ENCODE data around the gene PXMP4.

Gene PXMP4

GRCh38 chr20:33672426-33673113 is 47.5 kb downstream of the PXMP4 start:
- peak overlapping the region; percentile 78 for H3K4me3 ChIP-seq (ENCODE audit: low read depth, low read length)
- peaks cover 49% of the 10 kb centered on the region for H3K36me3 ChIP-seq (ENCODE audit: control insufficient read depth, insufficient read depth, low read length)

GRCh38 chr20:33671573-33672288 is 48.4 kb downstream of the PXMP4 start:
- Histone ChIP-seq H3K27ac (ENCODE audit: low read depth, low read length) (no peak overlapping the region), H3K36me3 (ENCODE audit: control insufficient read depth, insufficient read depth, low read length) (peaks cover 42% of the 10 kb centered on the region), H3K27me3 (ENCODE audit: control insufficient read depth, insufficient read depth, low read length) (peaks cover 6% of the 10 kb centered on the region), H3K4me1 (ENCODE audit: control insufficient read depth, insufficient read depth, low read length) (peaks cover 38% of the 10 kb centered on the region), H3K9me3 (ENCODE audit: control insufficient read depth, insufficient read depth, low read depth, low read length) (no peaks in the 10 kb centered on the region), H3K9ac (ENCODE audit: low read length) (no peak overlapping the region), H3K4me3 (ENCODE audit: low read depth, low read length) (no peak overlapping the region)

More at GRCh38 chr20:33672426-33673113, 47.5 kb downstream of the PXMP4 start:
- Histone ChIP-seq H3K4me1 (ENCODE audit: control insufficient read depth, insufficient read depth, low read length) (peaks cover 34% of the 10 kb centered on the region), H3K9ac (ENCODE audit: low read length) (peak overlapping the region; percentile 81), H3K27me3 (ENCODE audit: control insufficient read depth, insufficient read depth, low read length) (peaks cover 2% of the 10 kb centered on the region), H3K27ac (ENCODE audit: low read depth, low read length) (no peak overlapping the region), H3K9me3 (ENCODE audit: control insufficient read depth, insufficient read depth, low read depth, low read length) (no peaks in the 10 kb centered on the region)

DNA sequence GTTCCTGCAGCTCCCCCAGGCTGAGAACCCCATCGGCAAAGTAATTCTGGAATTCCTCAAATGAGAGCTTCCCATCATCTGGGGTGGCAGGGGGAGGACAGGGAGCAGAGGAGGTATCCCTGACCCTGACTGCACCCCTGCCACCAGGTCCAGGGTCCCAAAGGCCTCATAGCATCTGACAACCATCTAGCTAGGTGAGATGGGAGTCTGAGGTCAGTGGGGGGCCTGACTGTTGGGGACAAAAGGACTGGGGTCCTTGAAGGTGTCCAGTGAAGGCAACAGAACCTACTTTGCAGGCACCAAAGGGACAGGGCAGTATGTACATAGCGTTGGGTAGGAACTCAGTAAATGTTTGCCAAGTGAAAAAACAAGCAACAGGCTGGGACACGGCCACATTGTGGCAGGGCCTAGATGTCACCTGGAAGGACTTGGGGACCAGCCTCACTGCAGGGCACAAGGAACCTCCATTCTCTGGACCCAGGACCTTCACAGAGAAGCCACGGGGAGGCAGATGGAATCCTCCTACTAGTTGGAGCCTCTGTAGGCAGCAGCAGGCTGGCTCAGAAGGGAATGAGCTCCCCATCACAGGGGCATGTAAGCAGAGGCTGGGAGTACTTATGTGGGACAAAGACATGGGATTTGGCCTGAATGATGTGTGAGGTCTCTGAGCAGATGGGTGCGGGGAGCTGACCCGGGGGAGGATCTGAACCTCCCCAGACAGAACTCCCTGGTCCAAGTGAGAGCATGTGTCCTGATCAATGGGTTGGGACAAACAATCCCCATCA is 49.2 kb downstream of the PXMP4 start:
- Histone ChIP-seq H3K27ac (ENCODE audit: low read depth, low read length) (no peak overlapping the region), H3K4me3 (ENCODE audit: low read depth, low read length) (no peak overlapping the region), H3K27me3 (ENCODE audit: control insufficient read depth, insufficient read depth, low read length) (peaks cover 6% of the 10 kb centered on the region), H3K9me3 (ENCODE audit: control insufficient read depth, insufficient read depth, low read depth, low read length) (no peaks in the 10 kb centered on the region), H3K36me3 (ENCODE audit: control insufficient read depth, insufficient read depth, low read length) (peaks cover 33% of the 10 kb centered on the region), H3K9ac (ENCODE audit: low read length) (no peak overlapping the region), H3K4me1 (ENCODE audit: control insufficient read depth, insufficient read depth, low read length) (peaks cover 42% of the 10 kb centered on the region)

DNA sequence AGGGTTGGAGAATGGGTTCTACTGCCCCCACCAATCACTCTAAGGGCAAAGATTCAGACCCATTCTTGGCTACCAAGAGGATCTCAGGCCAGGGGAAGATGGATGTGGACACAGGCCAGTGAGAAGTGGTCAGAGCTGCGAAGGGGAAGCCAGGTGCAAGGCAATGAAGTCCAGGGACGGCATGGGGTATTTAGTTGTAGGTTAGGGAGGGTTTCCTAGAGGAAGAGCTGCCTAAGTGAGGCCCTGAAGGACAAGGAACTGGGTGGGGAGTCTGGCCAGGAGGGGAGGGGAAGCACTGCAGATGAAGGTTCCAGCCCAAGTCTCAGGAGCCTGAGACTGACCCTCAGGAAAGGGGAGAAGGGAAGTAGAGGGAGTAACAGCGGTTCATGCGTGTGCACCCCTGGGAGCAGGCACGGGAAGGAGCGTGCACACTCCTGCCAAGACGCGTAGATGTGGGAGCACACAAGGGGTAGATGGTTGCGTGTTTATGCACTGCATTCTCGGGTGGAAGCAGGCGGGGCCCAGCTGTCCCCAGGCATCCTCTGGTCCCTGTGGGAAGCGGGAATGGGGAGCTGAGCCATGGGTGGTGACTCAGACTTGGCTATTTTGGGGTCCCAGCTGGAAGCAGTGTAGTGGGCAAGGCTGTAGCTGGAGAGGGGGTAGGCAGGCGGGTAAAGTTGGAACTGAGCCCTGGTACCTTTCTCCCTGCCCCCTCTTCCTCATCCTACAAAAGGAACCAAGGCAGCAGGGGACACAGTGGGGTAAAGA is 50.1 kb downstream of the PXMP4 start:
- H3K4me1 ChIP-seq (ENCODE audit: control insufficient read depth, insufficient read depth, low read length) = peaks cover 34% of the 10 kb centered on the region
- H3K27ac ChIP-seq (ENCODE audit: low read depth, low read length) = no peak overlapping the region

GRCh38 chr20:33669224-33669623 is 50.9 kb downstream of the PXMP4 start:
- H3K4me1 ChIP-seq (ENCODE audit: control insufficient read depth, insufficient read depth, low read length) = peaks cover 38% of the 10 kb centered on the region
- H3K27ac ChIP-seq (ENCODE audit: low read depth, low read length) = no peak overlapping the region
- no peaks in the 10 kb centered on the region for H3K9me3 ChIP-seq (ENCODE audit: control insufficient read depth, insufficient read depth, low read depth, low read length)
- H3K4me3 ChIP-seq (ENCODE audit: low read depth, low read length) = no peak overlapping the region
- H3K36me3 ChIP-seq (ENCODE audit: control insufficient read depth, insufficient read depth, low read length) = peaks cover 31% of the 10 kb centered on the region
- peaks cover 6% of the 10 kb centered on the region for H3K27me3 ChIP-seq (ENCODE audit: control insufficient read depth, insufficient read depth, low read length)
- H3K9ac ChIP-seq (ENCODE audit: low read length) = no peak overlapping the region

More for the DNA sequence above, 50.1 kb downstream of the PXMP4 start:
- Histone ChIP-seq H3K4me3 (ENCODE audit: low read depth, low read length) (no peak overlapping the region), H3K36me3 (ENCODE audit: control insufficient read depth, insufficient read depth, low read length) (peaks cover 31% of the 10 kb centered on the region), H3K9ac (ENCODE audit: low read length) (no peak overlapping the region), H3K9me3 (ENCODE audit: control insufficient read depth, insufficient read depth, low read depth, low read length) (no peaks in the 10 kb centered on the region), H3K27me3 (ENCODE audit: control insufficient read depth, insufficient read depth, low read length) (peaks cover 6% of the 10 kb centered on the region)

DNA sequence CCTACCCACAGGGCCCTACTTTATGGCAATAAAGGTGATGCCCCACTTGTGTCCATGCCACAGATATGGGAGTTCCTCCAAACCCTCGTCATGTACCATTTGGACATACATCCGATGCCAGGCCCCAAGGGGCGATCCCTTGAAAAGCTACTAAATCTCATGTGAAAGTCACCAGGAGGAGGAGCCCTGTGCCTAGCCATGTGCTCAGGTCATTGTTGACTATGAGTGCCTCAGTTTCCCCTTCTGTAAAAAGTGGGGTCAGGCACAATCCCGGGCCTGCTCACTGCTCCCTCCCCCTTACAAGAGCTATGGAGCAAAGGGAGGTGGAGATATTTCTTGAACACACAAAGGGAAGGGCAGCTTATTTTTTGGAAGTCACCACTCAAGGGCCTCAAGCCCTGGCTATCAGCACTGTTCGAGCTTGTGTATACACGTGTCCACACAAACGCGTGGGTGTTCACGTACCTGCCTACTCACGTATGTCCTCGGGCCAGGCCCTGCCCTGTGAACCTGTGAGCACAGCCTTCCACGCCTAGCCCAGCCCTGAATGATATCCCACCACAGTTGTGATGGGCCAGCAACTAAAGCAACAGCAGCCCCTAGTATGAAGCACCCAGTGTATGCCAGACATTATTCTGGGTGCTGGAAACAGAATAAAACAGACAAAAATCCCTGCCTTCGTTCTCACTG is 51.5 kb downstream of the PXMP4 start:
- Histone ChIP-seq H3K27me3 (ENCODE audit: control insufficient read depth, insufficient read depth, low read length) (peaks cover 6% of the 10 kb centered on the region), H3K9me3 (ENCODE audit: control insufficient read depth, insufficient read depth, low read depth, low read length) (no peaks in the 10 kb centered on the region), H3K4me3 (ENCODE audit: low read depth, low read length) (no peak overlapping the region), H3K4me1 (ENCODE audit: control insufficient read depth, insufficient read depth, low read length) (peaks cover 40% of the 10 kb centered on the region), H3K9ac (ENCODE audit: low read length) (no peak overlapping the region), H3K27ac (ENCODE audit: low read depth, low read length) (no peak overlapping the region), H3K36me3 (ENCODE audit: control insufficient read depth, insufficient read depth, low read length) (peaks cover 31% of the 10 kb centered on the region)

DNA sequence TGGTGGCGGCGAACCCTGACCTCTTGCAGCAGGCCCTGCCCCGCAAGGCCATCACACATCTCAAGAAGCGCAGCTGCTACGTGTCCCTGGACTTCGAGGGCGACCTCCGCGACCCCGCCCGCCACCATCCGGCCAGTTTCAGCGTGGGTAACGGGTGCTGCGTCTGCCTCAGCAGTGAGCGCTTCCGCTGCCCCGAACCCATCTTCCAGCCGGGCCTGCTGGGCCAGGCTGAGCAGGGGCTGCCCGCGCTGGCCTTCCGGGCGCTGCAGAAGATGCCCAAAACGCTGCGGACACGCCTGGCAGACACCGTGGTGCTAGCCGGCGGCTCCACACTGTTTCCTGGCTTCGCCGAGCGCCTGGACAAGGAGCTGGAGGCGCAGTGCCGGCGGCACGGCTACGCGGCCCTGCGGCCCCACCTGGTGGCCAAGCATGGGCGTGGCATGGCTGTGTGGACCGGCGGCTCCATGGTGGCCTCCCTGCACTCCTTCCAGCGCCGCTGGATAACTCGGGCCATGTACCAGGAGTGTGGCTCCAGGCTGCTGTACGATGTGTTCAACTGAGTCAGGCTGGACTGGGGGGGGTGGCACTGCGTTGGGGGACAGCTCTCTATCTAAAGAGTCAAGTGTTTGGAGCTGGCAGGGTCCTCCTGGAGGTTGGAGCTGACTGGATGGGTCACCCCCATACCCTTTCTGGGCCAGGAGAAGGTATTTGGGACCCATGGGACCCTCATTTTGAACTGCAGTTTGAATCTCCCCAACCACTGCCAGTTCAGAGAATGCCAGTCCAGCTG is 52.2 kb downstream of the PXMP4 start:
- peak overlapping the region; percentile 32 for H3K9ac ChIP-seq (ENCODE audit: low read length)

DNA sequence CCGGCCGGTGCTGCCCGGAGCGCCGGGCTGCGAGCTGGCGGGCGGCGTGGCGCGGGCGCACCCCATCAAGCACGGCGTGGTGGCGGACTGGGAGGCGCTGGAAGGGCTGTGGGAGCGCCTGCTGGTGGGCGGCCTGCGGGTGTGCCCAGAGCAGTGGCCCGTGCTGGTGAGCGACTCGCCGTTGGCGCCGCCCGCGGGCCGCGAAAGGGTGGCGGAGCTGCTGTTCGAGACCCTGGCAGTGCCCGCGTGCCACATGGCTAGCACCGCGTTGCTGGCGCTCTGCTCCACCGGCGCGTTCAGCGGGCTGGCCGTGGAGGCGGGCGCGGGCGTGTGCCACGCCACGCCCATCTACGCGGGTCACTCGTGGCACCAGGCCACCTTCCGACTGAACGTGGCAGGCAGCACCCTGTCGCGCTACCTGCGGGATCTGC is 52.9 kb downstream of the PXMP4 start:
- no peaks in the 10 kb centered on the region for H3K9me3 ChIP-seq (ENCODE audit: control insufficient read depth, insufficient read depth, low read depth, low read length)
- H3K27ac ChIP-seq (ENCODE audit: low read depth, low read length) = no peak overlapping the region
- H3K4me1 ChIP-seq (ENCODE audit: control insufficient read depth, insufficient read depth, low read length) = peaks cover 33% of the 10 kb centered on the region
- H3K27me3 ChIP-seq (ENCODE audit: control insufficient read depth, insufficient read depth, low read length) = peaks cover 6% of the 10 kb centered on the region
- H3K4me3 ChIP-seq (ENCODE audit: low read depth, low read length) = peak overlapping the region; percentile 57
- H3K36me3 ChIP-seq (ENCODE audit: control insufficient read depth, insufficient read depth, low read length) = peaks cover 31% of the 10 kb centered on the region
- peak overlapping the region; percentile 32 for H3K9ac ChIP-seq (ENCODE audit: low read length)

More for the DNA sequence above, 52.2 kb downstream of the PXMP4 start:
- Histone ChIP-seq H3K9me3 (ENCODE audit: control insufficient read depth, insufficient read depth, low read depth, low read length) (no peaks in the 10 kb centered on the region), H3K36me3 (ENCODE audit: control insufficient read depth, insufficient read depth, low read length) (peaks cover 31% of the 10 kb centered on the region), H3K27me3 (ENCODE audit: control insufficient read depth, insufficient read depth, low read length) (peaks cover 6% of the 10 kb centered on the region), H3K4me1 (ENCODE audit: control insufficient read depth, insufficient read depth, low read length) (peaks cover 35% of the 10 kb centered on the region), H3K4me3 (ENCODE audit: low read depth, low read length) (peak overlapping the region; percentile 57), H3K27ac (ENCODE audit: low read depth, low read length) (no peak overlapping the region)

GRCh38 chr20:33666293-33667244 is 53.5 kb downstream of the PXMP4 start, which contains the start of gene ACTL10:
TSS of gene ACTL10 (plus strand) at chr20:33666943. CDS start at chr20:33667498, 555 bp downstream.
- Histone ChIP-seq H3K9ac (ENCODE audit: low read length) (peak within 1 kb of the TSS; percentile 32), H3K4me1 (ENCODE audit: control insufficient read depth, insufficient read depth, low read length) (peaks cover 33% of the 10 kb centered on the region), H3K4me3 (ENCODE audit: low read depth, low read length) (peak within 1 kb of the TSS; percentile 57), H3K27me3 (ENCODE audit: control insufficient read depth, insufficient read depth, low read length) (peaks cover 6% of the 10 kb centered on the region), H3K9me3 (ENCODE audit: control insufficient read depth, insufficient read depth, low read depth, low read length) (no peaks in the 10 kb centered on the region), H3K36me3 (ENCODE audit: control insufficient read depth, insufficient read depth, low read length) (peaks cover 26% of the 10 kb centered on the region), H3K27ac (ENCODE audit: low read depth, low read length) (no peak within 1 kb of the TSS)
